ENCODE measurements around the gene CAMK4. TPM values are rescaled to one million over a fixed set of nuclear protein-coding genes. Genes with fewer than 3 reads are reported as not detected.

CAMK4 gene
- total and polyA plus RNA-seq, 11 donors = 0.02 to 3.7 (median 0.32) TPM; not detected in 3

- H3K9me3 ChIP-seq = peaks cover 0 to 12% (median 0%) of the 10 kb centered on the region in 12 donors
- no peaks in the 10 kb centered on the region for H3K4me1 ChIP-seq
- no peak overlapping the region for H3K27ac ChIP-seq
- WGBS, 4 donors = 36 to 61% (median 58%) methylated on average over 1 of the region's 1 CpG
- intact Hi-C loops (cut with DNase I) = no loop called here
- H3K36me3 ChIP-seq = no peaks in the 10 kb centered on the region
- no peaks in the 10 kb centered on the region for H3K27me3 ChIP-seq
- DNase-seq (no peak), ATAC-seq (no peak)
- no peak overlapping the region for H3K4me3 ChIP-seq
- no peak for TF ChIP-seq POLR2A (IDR thresholded peaks at IDR 0.05)
- TF ChIP-seq CTCF (IDR thresholded peaks at IDR 0.05) = no peak
Observed at GRCh38 chr5:111261610-111262009, 37.4 kb downstream of the CAMK4 start.

- DNase-seq (no peak), ATAC-seq (no peak)
- WGBS, 4 donors = 30 to 68% (median 66%) methylated on average over 2 of the region's 2 CpGs
- no peaks in the 10 kb centered on the region for H3K27me3 ChIP-seq
- no peak overlapping the region for H3K4me3 ChIP-seq
- no peaks in the 10 kb centered on the region for H3K4me1 ChIP-seq
- H3K27ac ChIP-seq = no peak overlapping the region
- no peak for TF ChIP-seq POLR2A (IDR thresholded peaks at IDR 0.05)
- TF ChIP-seq CTCF (IDR thresholded peaks at IDR 0.05) = no peak
- intact Hi-C loops (cut with DNase I) = no loop called here
- no peaks in the 10 kb centered on the region for H3K36me3 ChIP-seq
- H3K9me3 ChIP-seq = peaks cover 0 to 8% (median 0%) of the 10 kb centered on the region in 12 donors
Observed at GRCh38 chr5:111262153-111262552, 38.0 kb downstream of the CAMK4 start.

GRCh38 chr5:111262815-111263214 is 38.6 kb downstream of the CAMK4 start:
- Histone ChIP-seq H3K27me3 (no peaks in the 10 kb centered on the region), H3K27ac (no peak overlapping the region), H3K9me3 (peaks cover 0 to 2% (median 0%) of the 10 kb centered on the region in 12 donors), H3K4me1 (no peaks in the 10 kb centered on the region), H3K36me3 (no peaks in the 10 kb centered on the region), H3K4me3 (no peak overlapping the region)
- ATAC-seq (no peak), DNase-seq (no peak)
- intact Hi-C loops (cut with DNase I) = no loop called here
- WGBS, 4 donors = 80 to 96% (median 93%) methylated on average over 1 of the region's 1 CpG
- TF ChIP-seq CTCF (IDR thresholded peaks at IDR 0.05) = no peak
- no peak for TF ChIP-seq POLR2A (IDR thresholded peaks at IDR 0.05)

- ATAC-seq = no peak
- 67 to 70% (median 68%) methylated on average over 2 of the region's 2 CpGs for WGBS, 4 donors
- Histone ChIP-seq H3K4me3 (no peak overlapping the region), H3K9me3 (no peaks in the 10 kb centered on the region), H3K27me3 (no peaks in the 10 kb centered on the region), H3K27ac (no peak overlapping the region), H3K36me3 (no peaks in the 10 kb centered on the region), H3K4me1 (no peaks in the 10 kb centered on the region)
- DNase-seq = no peak
- intact Hi-C loops (cut with DNase I) = no loop called here
- TF ChIP-seq CTCF (IDR thresholded peaks at IDR 0.05) = no peak
- TF ChIP-seq POLR2A (IDR thresholded peaks at IDR 0.05) = no peak
Observed at GRCh38 chr5:111266491-111266890, 42.3 kb downstream of the CAMK4 start.
